GM19397 (cell line): ENCODE measurements around the gene KRTAP10-6.
"Not testable (repeated sequence)": the region's sequence is repeated elsewhere in the genome, so short reads cannot be mapped to it uniquely, and the experiment has no call there.

Experiments
- ATAC-seq: cut with Tn5 transposase; IDR thresholded peaks from one replicate; pipeline ENCODE4 v1.9.1; 2021; ENCODE audit warnings: mild to moderate bottlenecking, moderate library complexity; ENCODE audit not compliant: unreplicated experiment

The KRTAP10-6 gene

DNA sequence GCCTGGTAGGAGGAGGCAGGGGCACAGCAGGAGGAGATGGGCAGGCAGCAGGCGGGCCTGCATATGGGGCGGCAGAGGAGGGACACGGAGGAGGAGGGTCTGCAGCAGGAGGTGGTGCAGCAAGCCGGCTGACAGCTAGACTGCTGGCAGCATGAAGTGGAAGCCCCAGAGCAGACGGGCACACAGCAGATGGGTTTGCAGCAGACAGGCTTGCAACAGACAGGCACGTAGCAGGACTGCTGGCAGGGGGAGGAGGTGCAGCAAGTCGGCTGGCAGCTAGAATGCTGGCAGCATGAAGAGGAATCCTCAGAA, 12.5 kb downstream of the KRTAP10-6 start:
- no peak for ATAC-seq

DNA sequence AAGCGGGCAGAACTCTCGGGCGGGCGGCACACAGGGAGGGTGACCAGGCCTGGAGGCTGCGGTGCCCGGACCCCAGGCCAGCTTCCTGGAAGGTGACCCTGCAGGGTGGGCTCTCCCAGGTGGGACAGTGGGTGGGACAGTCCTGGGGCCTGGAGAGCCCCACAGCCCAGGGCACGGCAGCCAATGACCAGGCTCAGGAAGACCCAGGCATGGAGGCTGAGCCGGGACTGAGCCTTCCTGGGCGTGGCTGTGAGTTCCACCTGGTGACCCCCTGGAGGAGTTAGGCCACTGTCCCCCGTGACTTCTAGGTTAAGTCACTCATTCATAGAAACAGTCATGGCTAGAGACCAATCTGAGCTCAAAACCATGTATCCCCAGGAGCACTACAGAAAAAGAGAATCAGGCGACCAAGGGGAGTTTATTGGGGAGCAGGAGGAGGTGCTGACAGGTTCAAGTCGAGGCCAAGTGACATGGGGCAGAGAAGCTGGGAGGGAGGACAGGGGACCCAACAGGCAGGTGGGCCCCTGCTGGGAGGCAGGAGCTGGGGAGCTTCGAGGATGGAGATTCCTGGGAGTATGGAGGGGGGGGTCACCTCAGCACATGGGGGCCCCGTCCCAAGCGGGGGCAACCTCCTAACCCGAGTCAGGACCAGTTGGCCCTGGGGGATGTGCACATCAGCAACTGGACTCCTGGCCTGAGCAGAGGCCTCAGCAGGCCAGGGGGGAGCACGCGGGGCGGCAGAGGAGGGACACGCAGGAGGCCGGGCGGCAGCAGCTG, 13.1 kb downstream of the KRTAP10-6 start:
- ATAC-seq, result no peak

DNA sequence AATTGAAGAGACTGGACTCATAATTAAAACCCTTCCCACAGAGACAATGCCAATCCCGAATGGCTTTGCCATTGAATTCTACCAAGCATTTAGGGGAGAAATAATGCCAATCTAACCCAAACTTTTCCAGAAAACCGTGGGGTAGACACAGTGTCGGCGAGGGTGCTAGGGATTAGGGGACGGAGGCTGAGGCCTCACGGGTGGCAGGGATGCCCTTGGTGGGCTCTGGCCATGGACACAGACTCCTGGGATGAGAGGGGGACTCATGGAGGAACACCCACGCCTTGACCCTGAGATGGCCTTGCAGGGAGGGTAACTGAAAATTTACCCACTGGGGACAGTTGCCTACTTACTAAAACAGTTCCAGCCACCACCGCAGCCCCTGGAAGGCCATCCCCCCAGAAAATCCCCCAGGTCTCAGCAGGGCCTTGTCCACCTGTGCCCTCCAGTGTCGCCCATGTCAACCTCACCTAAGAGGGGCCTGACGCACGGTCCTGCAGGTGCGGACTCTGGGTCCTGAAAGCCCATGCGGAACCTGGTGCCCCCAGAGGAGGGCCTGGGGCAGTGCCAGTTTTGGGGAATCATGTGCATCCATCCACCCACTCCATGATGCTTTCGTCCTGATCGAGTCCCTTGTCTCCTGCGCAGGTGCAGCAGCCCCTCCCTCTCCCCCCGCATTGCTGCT, 13.8 kb downstream of the KRTAP10-6 start:
- ATAC-seq, result no peak

DNA sequence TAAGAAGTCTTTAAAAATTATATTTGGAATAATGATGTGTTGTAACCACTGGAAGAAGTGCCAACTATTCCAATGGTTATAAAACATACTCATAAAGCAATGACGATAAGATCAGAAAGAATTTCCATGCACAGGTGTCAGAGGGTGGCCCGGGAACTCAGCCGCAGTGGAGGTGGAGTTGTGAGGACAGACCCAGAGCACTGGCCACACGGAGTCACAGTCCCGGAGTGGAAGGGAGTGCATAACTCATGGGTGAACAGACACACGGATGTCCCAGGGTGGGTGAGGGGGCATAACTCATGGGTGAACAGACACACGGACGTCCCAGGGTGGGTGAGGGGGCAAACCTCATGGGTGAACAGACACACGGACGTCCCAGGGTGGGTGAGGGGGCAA, 16.3 kb downstream of the KRTAP10-6 start:
- ATAC-seq, result no peak

DNA sequence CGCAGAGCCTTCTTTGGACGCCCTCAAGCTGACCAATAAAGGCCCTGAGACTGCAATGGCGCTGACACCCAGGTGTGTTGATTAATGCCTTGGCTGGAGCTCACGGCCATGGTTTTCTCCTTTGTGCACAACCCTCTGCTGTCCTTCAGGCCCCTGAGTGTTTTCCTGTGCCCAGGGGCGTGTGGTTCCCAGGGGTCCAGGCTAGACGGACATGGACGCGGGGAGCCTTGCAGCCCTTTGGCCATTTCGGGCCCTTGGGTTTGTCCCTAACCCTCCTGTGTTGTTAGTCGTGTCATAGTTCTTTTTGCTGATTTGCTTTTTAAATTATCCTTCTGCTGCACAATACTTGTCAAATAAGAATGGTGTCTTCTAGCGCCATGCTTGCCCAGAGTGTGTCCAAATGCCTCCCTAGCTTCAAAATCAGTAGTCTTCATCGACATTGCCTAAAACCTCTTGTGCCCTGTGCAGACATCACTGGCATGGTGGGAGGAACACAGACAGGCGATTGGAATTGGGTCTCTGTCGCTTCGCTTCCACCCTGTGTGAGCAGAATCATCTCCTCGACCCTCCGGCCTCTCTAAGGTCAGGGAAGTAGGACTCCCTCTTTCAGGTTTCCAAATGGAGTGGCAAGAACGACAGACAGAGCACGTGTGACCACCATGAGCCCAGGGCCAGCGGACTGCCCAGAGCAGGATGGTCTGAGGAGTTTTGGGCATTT, 16.8 kb downstream of the KRTAP10-6 start:
- no peak for ATAC-seq

DNA sequence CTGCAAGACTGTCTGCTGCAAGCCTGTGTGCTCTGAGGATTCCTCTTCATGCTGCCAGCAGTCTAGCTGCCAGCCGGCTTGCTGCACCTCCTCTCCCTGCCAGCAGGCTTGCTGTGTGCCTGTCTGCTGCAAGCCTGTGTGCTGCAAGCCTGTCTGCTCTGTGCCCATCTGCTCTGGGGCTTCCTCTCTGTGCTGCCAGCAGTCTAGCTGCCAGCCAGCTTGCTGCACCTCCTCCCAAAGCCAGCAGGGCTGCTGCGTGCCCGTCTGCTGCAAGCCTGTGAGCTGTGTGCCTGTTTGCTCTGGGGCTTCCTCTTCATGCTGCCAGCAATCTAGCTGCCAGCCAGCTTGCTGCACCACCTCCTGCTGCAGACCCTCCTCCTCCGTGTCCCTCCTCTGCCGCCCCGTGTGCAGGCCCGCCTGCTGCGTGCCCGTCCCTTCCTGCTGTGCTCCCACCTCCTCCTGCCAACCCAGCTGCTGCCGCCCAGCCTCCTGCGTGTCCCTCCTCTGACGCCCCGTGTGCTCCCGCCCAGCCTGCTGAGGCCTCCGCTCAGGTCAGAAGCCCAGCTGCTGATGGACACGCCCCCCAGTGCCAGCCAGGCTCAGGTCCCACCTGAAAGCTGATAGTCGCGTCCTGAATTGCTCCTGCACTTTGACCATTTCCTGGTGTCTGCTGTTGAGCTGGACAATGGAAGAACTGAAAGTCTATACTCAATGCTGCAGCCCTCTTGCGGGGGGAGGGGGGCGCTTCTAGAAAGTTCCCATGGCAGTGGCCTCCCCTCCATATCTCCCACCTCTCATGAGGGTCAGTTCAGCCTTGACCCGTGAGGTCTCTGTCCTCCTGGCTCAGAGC, 17.6 kb downstream of the KRTAP10-6 start:
- ATAC-seq, result no peak

DNA sequence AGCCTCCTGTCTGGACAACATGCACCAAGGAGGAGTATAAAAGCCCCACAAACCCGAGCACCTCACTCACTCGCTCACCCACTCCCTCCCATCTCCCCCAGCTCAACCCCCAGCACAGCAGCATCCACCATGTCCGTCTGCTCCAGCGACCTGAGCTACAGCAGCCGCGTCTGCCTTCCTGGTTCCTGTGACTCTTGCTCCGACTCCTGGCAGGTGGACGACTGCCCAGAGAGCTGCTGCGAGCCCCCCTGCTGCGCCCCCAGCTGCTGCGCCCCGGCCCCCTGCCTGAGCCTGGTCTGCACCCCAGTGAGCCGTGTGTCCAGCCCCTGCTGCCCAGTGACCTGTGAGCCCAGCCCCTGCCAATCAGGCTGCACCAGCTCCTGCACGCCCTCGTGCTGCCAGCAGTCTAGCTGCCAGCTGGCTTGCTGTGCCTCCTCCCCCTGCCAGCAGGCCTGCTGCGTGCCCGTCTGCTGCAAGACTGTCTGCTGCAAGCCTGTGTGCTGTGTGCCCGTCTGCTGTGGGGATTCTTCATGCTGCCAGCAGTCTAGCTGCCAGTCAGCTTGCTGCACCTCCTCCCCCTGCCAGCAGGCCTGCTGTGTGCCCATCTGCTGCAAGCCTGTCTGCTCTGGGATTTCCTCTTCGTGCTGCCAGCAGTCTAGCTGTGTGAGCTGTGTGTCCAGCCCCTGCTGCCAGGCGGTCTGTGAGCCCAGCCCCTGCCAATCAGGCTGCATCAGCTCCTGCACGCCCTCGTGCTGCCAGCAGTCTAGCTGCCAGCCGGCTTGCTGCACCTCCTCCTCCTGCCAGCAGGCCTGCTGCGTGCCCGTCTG, 18.5 kb downstream of the KRTAP10-6 start, which contains the start of gene KRTAP10-4:
Gene KRTAP10-4 (plus strand): TSS at position 100 of the 827 bp plus-strand sequence. CDS start 30 bp downstream, at position 130.
- ATAC-seq, result not testable (repeated sequence)

DNA sequence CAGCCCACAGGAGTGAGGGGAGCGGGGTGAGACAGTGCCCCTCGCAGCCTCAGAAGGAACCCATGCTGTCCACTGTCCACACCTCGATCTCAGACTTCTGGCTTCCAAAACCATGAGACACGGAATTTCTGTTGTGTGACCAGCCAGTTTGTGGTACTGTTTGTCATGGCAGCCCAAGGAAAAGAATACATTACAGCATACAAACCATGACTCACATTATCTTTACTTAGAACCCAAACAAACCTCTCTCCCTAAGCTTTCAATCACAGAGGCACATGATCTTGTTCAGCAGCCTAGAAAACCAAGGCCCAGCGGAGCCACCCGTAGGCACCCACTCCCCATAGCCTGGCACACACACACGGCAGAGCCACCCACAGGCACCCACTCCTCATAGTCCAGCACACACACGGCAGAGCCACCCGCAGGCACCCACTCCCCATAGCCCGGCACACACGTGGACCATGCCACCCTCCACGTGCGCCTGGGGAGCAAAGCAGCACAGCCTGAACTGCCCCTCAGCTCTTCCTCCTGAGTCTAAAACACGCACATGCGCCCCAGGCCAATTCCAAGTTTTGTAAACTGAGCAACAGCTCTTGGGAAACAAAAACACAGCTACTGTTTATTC, 19.2 kb downstream of the KRTAP10-6 start:
- no peak for ATAC-seq

DNA sequence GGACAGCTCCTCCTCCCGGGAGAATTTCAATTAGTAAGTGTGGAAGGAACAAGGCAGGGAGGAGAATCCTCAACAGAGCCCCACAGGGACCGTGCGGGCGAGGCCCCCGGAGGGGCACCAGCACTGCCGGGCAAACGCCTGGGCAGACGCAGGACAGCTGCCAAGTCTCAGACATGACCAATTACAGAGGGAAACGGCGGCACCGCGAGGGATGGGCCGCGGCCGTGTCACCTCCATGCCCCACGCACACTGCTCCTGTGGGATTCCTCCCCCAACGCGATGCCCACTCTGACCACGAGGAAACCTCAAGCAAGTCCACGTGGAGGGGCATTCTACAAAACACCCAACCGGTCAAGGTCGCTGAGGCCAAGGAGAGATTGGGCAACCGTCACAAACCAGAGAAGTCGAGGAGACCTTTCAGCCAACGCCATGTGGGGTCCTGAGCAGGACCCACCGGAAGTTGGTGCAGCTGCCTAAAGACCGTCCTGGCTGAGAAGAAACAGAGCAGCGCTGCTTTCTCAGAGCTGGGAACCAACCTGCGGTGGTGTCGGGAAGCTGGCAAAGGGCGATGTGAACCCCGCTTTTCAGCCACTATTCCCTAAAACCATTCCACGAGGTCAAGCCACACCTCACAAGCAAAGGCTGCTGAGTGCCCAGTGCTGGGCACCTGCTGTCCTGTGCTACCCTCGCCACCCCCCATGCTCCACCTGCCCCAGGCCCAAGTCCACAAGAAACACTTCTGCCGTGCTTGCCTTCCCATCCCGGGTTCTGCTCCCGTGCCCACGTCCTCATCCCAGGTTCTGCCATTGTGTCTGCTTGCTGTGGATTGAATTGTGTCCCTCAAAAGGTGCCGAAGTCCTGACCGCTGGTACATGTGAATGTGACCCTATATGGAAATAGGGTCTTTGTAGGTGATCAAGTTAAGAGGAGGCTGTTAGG, 20.2 kb downstream of the KRTAP10-6 start:
- ATAC-seq, result no peak

DNA sequence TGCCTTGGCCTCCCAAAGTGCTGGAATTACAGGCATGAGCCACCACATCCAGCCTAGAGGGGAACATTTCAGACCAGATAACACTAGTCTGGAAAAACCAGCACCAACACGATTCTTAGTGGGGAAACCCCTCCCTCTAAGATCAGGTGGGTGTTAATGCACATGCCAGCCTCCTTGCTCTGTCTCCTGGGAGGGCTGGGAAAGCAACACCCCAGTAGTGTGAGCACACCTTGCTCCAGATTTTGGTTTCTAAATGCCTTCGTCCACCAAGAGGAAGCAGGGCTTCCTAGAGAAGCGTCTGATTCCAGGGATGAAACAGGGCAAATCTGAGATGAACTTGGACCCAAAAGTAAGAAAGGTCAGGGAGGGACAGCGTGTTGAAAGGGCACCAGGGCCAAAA, 21.0 kb downstream of the KRTAP10-6 start:
- ATAC-seq, result no peak

DNA sequence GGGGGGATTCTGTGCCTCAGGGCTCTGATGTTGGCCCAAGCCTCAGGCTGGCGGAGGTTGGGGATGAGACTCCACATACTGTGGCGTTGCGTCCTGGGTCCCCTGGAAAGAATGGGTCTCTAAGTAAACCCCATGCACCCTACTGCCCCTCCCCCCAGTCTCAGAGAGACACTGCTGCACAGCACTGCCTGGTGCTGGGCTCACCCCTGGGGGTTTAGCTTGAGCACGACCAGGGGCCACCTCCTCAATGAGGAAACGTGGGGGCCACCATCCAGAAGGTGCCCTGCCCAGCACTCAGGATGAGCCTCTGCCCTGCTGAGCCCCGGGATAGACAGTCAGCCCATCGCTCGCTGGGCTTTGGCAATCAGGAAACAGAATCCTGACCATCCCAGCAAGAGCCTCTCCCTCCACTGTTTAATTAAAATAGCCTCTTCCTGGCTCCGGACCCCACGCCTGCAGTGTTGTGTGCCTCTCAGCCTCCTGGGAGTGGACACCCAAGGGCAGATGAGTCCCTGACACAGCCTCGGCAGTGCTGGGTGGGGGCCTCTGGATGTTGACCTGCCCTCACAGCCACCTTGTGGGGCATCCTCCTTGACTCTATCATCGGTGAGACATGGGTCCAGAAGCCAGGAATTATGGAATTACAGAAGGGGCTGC, 22.3 kb downstream of the KRTAP10-6 start:
- ATAC-seq, result no peak

DNA sequence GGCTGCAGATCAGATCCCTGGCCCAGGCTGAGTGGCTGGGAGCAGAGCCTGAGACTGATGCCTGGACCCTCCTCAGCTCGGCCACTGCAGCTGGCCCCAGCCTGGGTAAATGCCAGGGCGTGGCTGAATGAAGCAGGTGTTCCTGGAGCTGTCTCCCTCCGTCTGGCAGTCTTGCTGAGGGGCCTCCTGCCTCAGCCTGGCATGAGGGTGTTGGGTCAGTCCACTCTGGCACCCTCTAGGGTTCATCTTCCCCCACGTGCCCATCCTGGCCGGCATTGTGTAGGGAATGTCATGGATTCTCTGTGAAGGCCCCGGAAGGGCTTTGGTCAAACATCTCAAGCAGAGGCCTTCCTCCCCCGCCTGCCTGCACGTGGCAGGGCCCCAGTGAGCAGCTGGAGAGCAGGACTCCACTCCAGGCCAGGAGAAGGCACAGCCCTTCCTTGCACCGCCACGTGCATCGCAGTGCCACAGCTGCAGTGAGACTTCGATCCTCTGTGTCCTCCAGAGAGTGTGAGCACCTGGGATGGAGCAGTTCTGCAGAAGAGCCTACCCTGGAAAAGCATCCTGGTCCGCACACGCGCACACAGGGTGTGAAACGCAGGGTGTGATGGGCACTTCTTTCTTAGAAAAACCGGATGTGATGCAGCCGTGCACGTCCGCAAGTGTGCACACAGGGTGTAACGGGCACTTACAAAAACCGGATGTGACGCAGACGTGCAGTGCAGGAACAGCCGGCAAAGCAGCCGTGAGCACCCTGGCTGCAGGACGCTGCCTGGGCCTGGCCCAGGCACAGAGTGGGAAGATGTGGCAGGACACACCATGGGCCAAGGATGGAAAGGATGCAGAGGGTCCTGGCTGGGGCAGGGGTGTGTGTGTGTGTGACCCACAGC, 23.4 kb downstream of the KRTAP10-6 start:
- no peak for ATAC-seq

DNA sequence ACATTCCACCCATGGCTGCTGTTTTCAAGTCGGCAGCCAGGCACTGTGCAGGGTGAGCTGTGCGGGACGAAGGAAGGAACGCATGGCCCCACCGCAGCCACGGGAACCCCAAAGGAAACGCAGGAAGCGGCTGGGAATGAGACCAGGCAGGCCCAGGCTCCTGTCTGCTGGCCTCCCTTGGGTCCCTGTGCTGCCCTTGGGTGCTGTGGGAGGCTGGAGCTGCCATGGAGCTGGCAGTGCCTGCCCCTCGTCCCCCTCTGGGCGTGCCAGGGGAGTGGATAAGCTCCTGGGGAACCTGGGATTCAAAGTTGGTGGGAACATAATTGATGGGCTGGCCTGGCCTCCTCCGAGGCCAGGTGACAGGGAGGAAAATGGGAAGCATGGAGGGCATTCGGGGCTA, 24.0 kb downstream of the KRTAP10-6 start:
- no peak for ATAC-seq

DNA sequence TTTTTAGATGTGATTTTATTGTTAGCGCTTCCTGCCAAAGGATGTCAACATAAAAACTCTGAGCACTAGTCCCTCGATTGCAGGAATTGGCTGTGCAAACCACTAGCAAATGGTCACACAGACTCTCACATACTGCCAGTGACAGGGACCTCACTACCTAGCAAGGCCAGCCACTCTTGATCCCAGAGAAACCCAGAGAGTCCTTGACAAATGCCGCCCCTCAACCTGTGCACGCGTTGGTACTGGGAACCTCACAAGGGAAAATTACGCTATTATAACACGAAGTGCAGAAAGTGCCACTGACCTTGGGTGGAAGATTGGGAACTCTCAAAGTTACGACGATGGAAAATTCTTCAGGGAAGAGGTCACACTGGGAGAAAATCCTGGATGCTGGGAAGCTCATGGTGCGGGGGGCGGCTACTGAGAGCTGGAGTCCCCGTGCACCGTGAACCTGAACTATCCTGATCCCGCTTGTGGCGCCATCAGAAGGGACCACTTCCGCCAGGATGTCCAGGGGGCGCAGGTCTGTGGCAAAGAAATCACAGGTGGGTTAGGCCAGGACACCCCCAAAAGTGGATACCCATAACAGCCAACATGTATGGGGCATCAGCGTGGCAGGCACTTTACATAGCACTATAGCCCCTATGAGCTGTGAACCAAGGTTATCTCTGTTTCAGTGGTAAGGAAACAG, 24.7 kb downstream of the KRTAP10-6 start:
- no peak for ATAC-seq

DNA sequence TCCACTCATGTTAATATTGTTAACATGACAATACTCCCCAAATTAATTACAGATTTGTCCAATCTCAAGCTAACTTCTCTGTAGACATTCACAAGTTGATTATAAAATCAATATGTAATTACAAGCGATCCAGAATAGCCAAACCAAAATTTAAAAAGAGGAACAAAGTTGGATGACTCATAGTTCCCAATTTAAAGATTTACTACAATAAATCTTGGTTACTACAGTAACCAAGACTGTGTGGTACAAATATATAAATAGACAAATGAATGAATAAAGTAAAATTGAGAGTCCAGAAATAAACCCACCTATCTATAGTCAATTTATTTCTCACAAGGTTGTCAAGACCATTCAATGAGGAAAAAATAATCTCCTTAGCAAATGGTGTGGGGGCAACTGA, 25.9 kb downstream of the KRTAP10-6 start:
- no peak for ATAC-seq

DNA sequence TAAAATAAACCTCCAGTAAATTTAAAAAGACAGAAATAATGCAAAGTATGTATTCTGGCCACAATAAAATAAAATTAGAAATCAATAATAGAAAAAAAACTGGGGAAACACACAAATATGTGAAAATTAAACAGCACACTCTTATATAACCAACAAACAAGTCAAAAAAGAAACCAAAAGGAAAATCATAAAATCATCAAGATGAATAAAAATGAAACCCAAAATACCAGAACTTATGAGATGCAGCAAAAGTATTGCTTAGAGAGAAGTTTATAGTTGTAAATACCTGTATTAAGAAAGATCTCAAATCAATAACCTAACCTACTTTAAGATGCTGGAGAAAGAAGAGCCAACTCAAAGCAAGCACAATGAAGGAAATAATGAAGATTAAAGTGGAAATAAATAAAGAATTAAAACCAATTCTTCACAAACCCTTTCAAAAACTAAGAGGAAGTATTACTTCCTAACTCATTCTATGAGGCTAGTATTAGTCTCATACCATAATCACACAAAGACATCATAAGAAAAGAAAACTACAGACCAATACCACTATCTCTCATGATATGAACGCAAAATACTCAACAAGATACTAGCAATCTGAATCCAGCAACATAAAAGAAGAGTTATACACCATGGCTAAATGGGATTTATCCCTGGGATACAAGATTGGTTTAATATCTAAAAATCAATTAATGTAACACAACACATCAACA, 27.3 kb downstream of the KRTAP10-6 start:
- no peak for ATAC-seq
